NCI-H2081 treated with DMSO at 0.1 percent for 48 hours (cell line): Measurements from ENCODE around the gene NEURL4.
"Not testable (repeated sequence)": the region's sequence is repeated elsewhere in the genome, so short reads cannot be mapped to it uniquely, and the experiment has no call there.

ENCODE experiments used
- DNase-seq: peaks from one replicate; lab custom pipeline; 2025; lab: John Stamatoyannopoulos, UW

NEURL4 gene

GRCh38 chr17:7328840-7329373 lies at the start of gene NEURL4:
TSS of gene NEURL4 (minus strand) at chr17:7329335. CDS start at chr17:7329312, 23 bp downstream.
- DNase-seq, result no peak

- DNase-seq, result no peak
Observed at GRCh38 chr17:7374353-7374752, 45.2 kb upstream of the NEURL4 start.

- DNase-seq, result no peak
Observed at GRCh38 chr17:7370853-7371252, 41.7 kb upstream of the NEURL4 start.

GRCh38 chr17:7369825-7370224 lies 40.7 kb upstream of the NEURL4 start:
- DNase-seq, result no peak

- not testable (repeated sequence) for DNase-seq
Observed at GRCh38 chr17:7368599-7368994, 39.5 kb upstream of the NEURL4 start.

GRCh38 chr17:7367918-7368598 lies 38.9 kb upstream of the NEURL4 start:
- DNase-seq, result no peak

- DNase-seq, result no peak
Observed at GRCh38 chr17:7367083-7367482, 37.9 kb upstream of the NEURL4 start.

- not testable (repeated sequence) for DNase-seq
Observed at GRCh38 chr17:7365963-7366362, 36.8 kb upstream of the NEURL4 start.

- no peak for DNase-seq
Observed at GRCh38 chr17:7363311-7363710, 34.2 kb upstream of the NEURL4 start.

GRCh38 chr17:7361906-7362305 lies 32.8 kb upstream of the NEURL4 start:
- no peak for DNase-seq

GRCh38 chr17:7357381-7357780 lies 28.2 kb upstream of the NEURL4 start:
- no peak for DNase-seq

GRCh38 chr17:7356756-7357155 lies 27.6 kb upstream of the NEURL4 start:
- no peak for DNase-seq

- no peak for DNase-seq
Observed at GRCh38 chr17:7356072-7356549, 27.0 kb upstream of the NEURL4 start.

- no peak for DNase-seq
Observed at GRCh38 chr17:7355573-7355972, 26.4 kb upstream of the NEURL4 start.

- DNase-seq, result no peak
Observed at GRCh38 chr17:7355053-7355452, 25.9 kb upstream of the NEURL4 start, which contains the start of gene TMEM95. TSS of gene TMEM95 (plus strand) at chr17:7355156. CDS start at chr17:7355205, 49 bp downstream.

GRCh38 chr17:7354262-7354843 lies 25.2 kb upstream of the NEURL4 start:
- no peak for DNase-seq

- no peak for DNase-seq
Observed at GRCh38 chr17:7352910-7353635, 23.9 kb upstream of the NEURL4 start.

GRCh38 chr17:7352503-7352889 lies 23.4 kb upstream of the NEURL4 start:
- no peak for DNase-seq

GRCh38 chr17:7351665-7352502 lies 22.7 kb upstream of the NEURL4 start, which contains the start of gene KCTD11:
TSS of gene KCTD11 (plus strand) at chr17:7352162.
- DNase-seq, result no peak

- DNase-seq, result no peak
Observed at GRCh38 chr17:7348478-7349242, 19.5 kb upstream of the NEURL4 start.
